CD4-positive, alpha-beta T cell (primary cell): Measurements from ENCODE around the gene NDE1. TPM values are rescaled to one million over a fixed set of nuclear protein-coding genes. Genes with fewer than 3 reads are reported as not detected.

Source experiments
- ATAC-seq: fragments of 200-7000 bp; cut with Tn5 transposase; one replicate; pipeline ENCODE4 v1.10.0; 2022; ENCODE audit warnings: mild to moderate bottlenecking; ENCODE audit not compliant: poor library complexity
- CTCF ChIA-PET: fragments of 350-600 bp; sonication (Branson Sonifier 250); formaldehyde crosslinking; loops from one replicate; lab custom pipeline; 2021; ENCODE audit warnings: antibody characterized with exemption, inconsistent platforms; lab: Charles Lee
- POLR2A ChIA-PET: fragments of 350-600 bp; sonication (Branson Sonifier 250); formaldehyde crosslinking; loops from one replicate; lab custom pipeline; 2021; ENCODE audit warnings: antibody characterized with exemption, inconsistent platforms; lab: Charles Lee
- DNase-seq, 14 experiments: peaks; one replicate each; pipeline ENCODE4 v3.0.0-alpha.2; 2013 to 2020; ENCODE audit warnings: mixed read lengths in 2 of 14
- H3K27ac ChIP-seq, 2 donors: one replicate each; pipeline versions ENCODE4 v1.5.1 to v1.7.0; 2013; ENCODE audit warnings: low read length in 2 of 2, low read depth in 1 of 2, mild to moderate bottlenecking in 1 of 2
- H3K27me3 ChIP-seq, 2 experiments: 1 replicate in 1 of 2; 2 replicates in 1 of 2; pipeline versions ENCODE4 v1.6.1 to v1.7.0; 2013; ENCODE audit warnings: low read length in 2 of 2, control low read depth in 1 of 2, mild to moderate bottlenecking in 1 of 2, moderate library complexity in 1 of 2; ENCODE audit not compliant: insufficient read depth in 2 of 2, control insufficient read depth in 1 of 2
- H3K36me3 ChIP-seq: one replicate; pipeline ENCODE4 v1.6.1; 2013; ENCODE audit warnings: low read length, control low read depth; ENCODE audit not compliant: insufficient read depth
- H3K4me1 ChIP-seq: one replicate; pipeline ENCODE4 v1.6.1; 2013; ENCODE audit warnings: low read length, control low read depth; ENCODE audit not compliant: insufficient read depth
- H3K4me3 ChIP-seq: one replicate; pipeline ENCODE4 v1.5.1; 2013; ENCODE audit warnings: mild to moderate bottlenecking, low read length, moderate library complexity
- H3K9me3 ChIP-seq, 2 experiments: 1 replicate in 1 of 2; 2 replicates in 1 of 2; pipeline versions ENCODE4 v1.6.1 to v1.7.0; 2013; ENCODE audit warnings: low read length in 2 of 2, mild to moderate bottlenecking in 2 of 2, control low read depth in 1 of 2, moderate library complexity in 1 of 2; ENCODE audit not compliant: control insufficient read depth in 1 of 2, insufficient read depth in 1 of 2
- H3K27ac Mint-ChIP-seq: one replicate; pipeline ENCODE4 v1.8.0; 2020; ENCODE audit warnings: mixed read lengths
- H3K27me3 Mint-ChIP-seq: one replicate; pipeline ENCODE4 v1.8.0; 2021; ENCODE audit warnings: mixed read lengths
- H3K36me3 Mint-ChIP-seq: one replicate; pipeline ENCODE4 v1.8.0; 2021; ENCODE audit warnings: low read depth, mixed read lengths
- H3K4me1 Mint-ChIP-seq: one replicate; pipeline ENCODE4 v1.8.0; 2021; ENCODE audit warnings: low read depth, mixed read lengths
- H3K4me3 Mint-ChIP-seq: one replicate; pipeline ENCODE4 v1.8.0; 2020; ENCODE audit warnings: mild to moderate bottlenecking, mixed read lengths
- H3K9me3 Mint-ChIP-seq: one replicate; pipeline ENCODE4 v1.8.0; 2020; ENCODE audit warnings: mixed read lengths
- CTCF ChIP-seq: fragments of 200-600 bp; IDR thresholded peaks from one replicate; pipeline ENCODE4 v1.8.0; 2022; ENCODE audit warnings: antibody characterized with exemption, mild to moderate bottlenecking
- intact Hi-C, 2 experiments: fragments of 100-400 bp; cut with DNase I in 1 of 2; cut with micrococcal nuclease in 1 of 2; formaldehyde crosslinking; loops; one replicate each; pipeline versions ENCODE4 v1.15.1 to v1.9.0; 2023 to 2025; cut with DNase I, micrococcal nuclease
- total RNA-seq, 174 experiments: library from RNA in 2 of 174; stranded (reverse) in 2 of 174; gene quantifications; one replicate each; pipeline ENCODE4 v1.2.3 and lab custom pipeline; 2021 to 2026

NDE1 gene
- total RNA-seq, 2 experiments from 2014 or later = 96.6 to 106 TPM

GRCh38 chr16:15716694-15717447 lies 66.8 kb downstream of the NDE1 start:
- H3K27me3 ChIP-seq = no peaks in the 10 kb centered on the region
- TF ChIP-seq CTCF = no peak
- peaks cover 47% of the 10 kb centered on the region for H3K36me3 ChIP-seq
- intact Hi-C loops = no loop called here
- CTCF ChIA-PET = no interaction called here
- DNase-seq (no peak), ATAC-seq (no peak)
- no peaks in the 10 kb centered on the region for H3K4me1 ChIP-seq
- no peak overlapping the region for H3K27ac Mint-ChIP-seq
- H3K27me3 Mint-ChIP-seq = no peaks in the 10 kb centered on the region
- no peak overlapping the region for H3K4me3 Mint-ChIP-seq
- H3K36me3 Mint-ChIP-seq = peaks cover 71% of the 10 kb centered on the region
- no peak overlapping the region for H3K4me3 ChIP-seq
- no peaks in the 10 kb centered on the region for H3K9me3 ChIP-seq
- POLR2A ChIA-PET = no interaction called here
- no peak overlapping the region for H3K27ac ChIP-seq
- peaks cover 4% of the 10 kb centered on the region for H3K4me1 Mint-ChIP-seq
- no peaks in the 10 kb centered on the region for H3K9me3 Mint-ChIP-seq

GRCh38 chr16:15721018-15721417 lies 71.0 kb downstream of the NDE1 start:
- ATAC-seq (no peak), DNase-seq (no peak)
- H3K36me3 Mint-ChIP-seq = peaks cover 79% of the 10 kb centered on the region

GRCh38 chr16:15723808-15724207 lies 73.8 kb downstream of the NDE1 start:
- Histone ChIP-seq H3K36me3 (peaks cover 43% of the 10 kb centered on the region), H3K4me3 (no peak overlapping the region), H3K27ac (no peak overlapping the region), H3K27me3 (no peaks in the 10 kb centered on the region), H3K9me3 (no peaks in the 10 kb centered on the region), H3K4me1 (no peaks in the 10 kb centered on the region)
- DNase-seq = no peak
- no peaks in the 10 kb centered on the region for H3K4me1 Mint-ChIP-seq
- H3K36me3 Mint-ChIP-seq = peaks cover 75% of the 10 kb centered on the region
- no peak overlapping the region for H3K27ac Mint-ChIP-seq
- intact Hi-C loops = no loop called here
- POLR2A ChIA-PET = no interaction called here
- H3K27me3 Mint-ChIP-seq = no peaks in the 10 kb centered on the region
- CTCF ChIA-PET = no interaction called here
- no peaks in the 10 kb centered on the region for H3K9me3 Mint-ChIP-seq
- no peak overlapping the region for H3K4me3 Mint-ChIP-seq
- ATAC-seq = no peak
- TF ChIP-seq CTCF = no peak

More at GRCh38 chr16:15721018-15721417, 71.0 kb downstream of the NDE1 start:
- intact Hi-C loops = no loop called here
- Histone ChIP-seq H3K4me3 (no peak overlapping the region), H3K9me3 (no peaks in the 10 kb centered on the region), H3K27me3 (no peaks in the 10 kb centered on the region), H3K27ac (no peak overlapping the region), H3K4me1 (no peaks in the 10 kb centered on the region), H3K36me3 (peaks cover 62% of the 10 kb centered on the region)
- CTCF ChIA-PET = no interaction called here
- H3K4me1 Mint-ChIP-seq = no peaks in the 10 kb centered on the region
- no peak overlapping the region for H3K4me3 Mint-ChIP-seq
- no peaks in the 10 kb centered on the region for H3K9me3 Mint-ChIP-seq
- H3K27ac Mint-ChIP-seq = no peak overlapping the region
- no peaks in the 10 kb centered on the region for H3K27me3 Mint-ChIP-seq
- no peak for TF ChIP-seq CTCF
- POLR2A ChIA-PET = no interaction called here
